ENCODE data around the gene GFAP.

DNA sequence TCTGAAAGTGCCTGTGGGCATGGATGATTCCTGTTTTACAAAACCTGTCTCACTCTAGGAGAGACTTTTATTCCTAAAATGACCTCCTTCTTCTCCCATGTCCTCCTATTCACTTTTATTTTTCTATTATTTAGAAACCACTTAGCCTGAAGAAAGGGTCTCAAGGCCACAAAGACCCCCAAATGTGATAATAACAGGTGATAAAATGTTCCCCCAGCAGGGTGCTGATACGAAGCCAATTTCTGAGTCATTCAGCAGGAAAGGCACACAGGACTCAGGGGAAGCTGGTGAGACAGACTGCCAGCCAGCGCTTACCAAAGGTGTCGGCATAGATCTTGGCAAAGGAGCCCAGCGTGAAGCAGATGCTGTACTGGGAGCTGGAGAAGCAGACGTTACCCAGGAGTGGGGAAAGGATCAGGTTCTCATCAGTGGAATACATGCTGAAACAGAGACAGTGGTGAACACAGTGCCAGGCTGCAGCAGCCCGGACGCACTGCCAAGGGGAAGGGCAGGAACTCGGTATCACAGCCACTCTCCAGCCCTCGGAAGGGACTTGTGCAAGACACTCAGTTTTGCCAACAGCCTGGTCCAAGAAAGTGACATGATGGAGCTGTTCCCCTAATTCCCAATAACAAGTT, 43.0 kb downstream of the GFAP start:
- TF ChIP-seq CTCF (IDR thresholded peaks at IDR 0.05): no peak
- TF ChIP-seq POLR2A (IDR thresholded peaks at IDR 0.05): no peak
